Skin epidermis (tissue), 12 donors: ENCODE data around the gene KCNQ1.

Experiments used
- H3K27ac ChIP-seq, 21 experiments: fragments of 200-600 bp; sonication (generic) in 11 of 21; one replicate each; pipeline ENCODE4 v1.5.0; 2020; ENCODE audit warnings: mild to moderate bottlenecking in 3 of 21, inconsistent platforms in 2 of 21, moderate library complexity in 2 of 21
- H3K4me3 ChIP-seq, 7 experiments: fragments of 200-600 bp; sonication (generic) in 2 of 7; one replicate each; pipeline ENCODE4 v1.5.0; 2020; ENCODE audit warnings: inconsistent platforms in 2 of 7, mild to moderate bottlenecking in 2 of 7, moderate library complexity in 1 of 7

Gene KCNQ1

GRCh38 chr11:2517386-2518064 lies 72.7 kb downstream of the KCNQ1 start:
- no peak overlapping the region for H3K4me3 ChIP-seq
- no peak overlapping the region for H3K27ac ChIP-seq

DNA sequence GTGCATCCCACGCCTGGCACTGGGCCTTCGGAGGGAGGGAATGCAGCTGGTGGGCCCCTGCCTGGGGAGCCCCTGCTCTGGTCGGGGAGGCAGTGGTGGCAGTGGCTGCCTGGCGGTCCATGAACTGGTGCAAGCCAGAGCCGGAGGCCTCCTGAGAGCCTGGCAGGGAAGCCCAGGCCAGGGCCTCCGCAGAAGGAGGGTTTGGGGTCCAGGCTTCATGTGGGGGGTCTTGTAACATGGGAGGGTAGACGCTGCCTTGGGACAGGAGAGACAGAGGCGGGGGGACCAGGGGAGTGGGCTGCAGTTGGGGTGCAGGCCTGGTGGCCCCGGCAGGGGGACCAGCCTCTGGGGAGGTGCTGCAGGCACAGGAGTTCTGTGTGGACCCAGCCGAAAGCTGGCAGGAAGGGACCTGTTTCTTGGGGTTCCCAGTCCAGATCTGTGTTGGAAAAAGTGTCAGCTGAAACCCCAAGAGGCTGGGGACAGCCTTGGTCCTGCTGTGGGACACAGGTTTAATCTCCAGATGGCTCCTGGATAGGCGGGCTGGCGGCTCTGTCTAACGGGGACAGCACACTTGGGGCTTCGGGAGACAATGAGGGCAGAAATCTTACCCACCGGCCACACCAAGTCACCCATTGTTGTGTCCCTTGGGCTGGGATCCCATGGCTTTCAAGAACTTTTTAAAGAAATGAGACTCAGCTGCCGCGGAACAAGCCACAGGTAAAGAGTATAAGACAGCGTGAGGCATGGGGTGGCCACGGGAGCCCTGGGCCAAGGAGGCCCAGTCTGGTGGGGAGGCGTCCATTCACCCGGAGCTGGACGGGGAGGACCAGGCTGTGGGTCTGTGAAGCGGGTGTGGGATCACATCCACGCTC lies 73.5 kb downstream of the KCNQ1 start:
- Histone ChIP-seq H3K4me3 (no peak overlapping the region), H3K27ac (no peak overlapping the region)

- Histone ChIP-seq H3K27ac (no peak overlapping the region), H3K4me3 (no peak overlapping the region)
Measured at GRCh38 chr11:2518983-2519340, 74.2 kb downstream of the KCNQ1 start.

GRCh38 chr11:2519517-2519861 lies 74.7 kb downstream of the KCNQ1 start:
- no peak overlapping the region for H3K4me3 ChIP-seq
- no peak overlapping the region for H3K27ac ChIP-seq

GRCh38 chr11:2519862-2520735 lies 75.3 kb downstream of the KCNQ1 start:
- Histone ChIP-seq H3K4me3 (no peak overlapping the region), H3K27ac (no peak overlapping the region)

- H3K27ac ChIP-seq: no peak overlapping the region
- no peak overlapping the region for H3K4me3 ChIP-seq
Measured at GRCh38 chr11:2520736-2521035, 75.9 kb downstream of the KCNQ1 start.

- H3K4me3 ChIP-seq: no peak overlapping the region
- H3K27ac ChIP-seq: no peak overlapping the region
Measured at GRCh38 chr11:2521081-2521732, 76.4 kb downstream of the KCNQ1 start.

- no peak overlapping the region for H3K4me3 ChIP-seq
- H3K27ac ChIP-seq: no peak overlapping the region
Measured at GRCh38 chr11:2521733-2522630, 77.2 kb downstream of the KCNQ1 start.

DNA sequence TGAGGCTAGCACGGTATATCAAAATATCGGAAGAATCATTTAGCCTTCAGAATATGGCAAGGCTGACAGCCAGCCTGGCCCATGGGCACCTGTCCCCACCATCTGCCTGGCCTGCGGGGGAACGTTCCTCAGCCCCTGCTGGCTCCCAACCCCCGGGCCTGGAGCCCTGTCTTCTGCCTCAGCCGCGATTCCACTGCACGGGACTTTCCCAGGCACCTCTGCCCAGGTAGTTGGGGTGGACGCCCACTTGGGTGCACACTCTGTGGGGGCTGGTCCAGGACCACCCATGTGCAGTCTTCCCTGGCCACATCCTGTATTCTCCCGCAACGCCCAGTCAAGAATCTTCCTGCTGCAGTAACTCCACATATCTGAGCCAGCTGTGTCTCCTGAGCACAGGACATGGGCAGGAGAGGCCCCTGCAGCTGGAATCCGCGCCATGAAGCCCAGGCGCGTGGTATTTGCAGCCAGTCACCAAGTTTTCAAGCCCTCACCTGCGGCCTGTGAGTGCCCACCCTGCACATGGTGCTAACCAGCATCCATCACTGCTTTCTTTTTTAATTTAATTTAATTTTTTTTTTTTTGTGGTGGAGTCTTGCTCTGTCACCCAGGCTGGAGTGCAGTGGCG lies 77.9 kb downstream of the KCNQ1 start:
- no peak overlapping the region for H3K27ac ChIP-seq
- no peak overlapping the region for H3K4me3 ChIP-seq

- H3K4me3 ChIP-seq: no peak overlapping the region
- no peak overlapping the region for H3K27ac ChIP-seq
Measured at GRCh38 chr11:2523821-2524391, 79.1 kb downstream of the KCNQ1 start.

DNA sequence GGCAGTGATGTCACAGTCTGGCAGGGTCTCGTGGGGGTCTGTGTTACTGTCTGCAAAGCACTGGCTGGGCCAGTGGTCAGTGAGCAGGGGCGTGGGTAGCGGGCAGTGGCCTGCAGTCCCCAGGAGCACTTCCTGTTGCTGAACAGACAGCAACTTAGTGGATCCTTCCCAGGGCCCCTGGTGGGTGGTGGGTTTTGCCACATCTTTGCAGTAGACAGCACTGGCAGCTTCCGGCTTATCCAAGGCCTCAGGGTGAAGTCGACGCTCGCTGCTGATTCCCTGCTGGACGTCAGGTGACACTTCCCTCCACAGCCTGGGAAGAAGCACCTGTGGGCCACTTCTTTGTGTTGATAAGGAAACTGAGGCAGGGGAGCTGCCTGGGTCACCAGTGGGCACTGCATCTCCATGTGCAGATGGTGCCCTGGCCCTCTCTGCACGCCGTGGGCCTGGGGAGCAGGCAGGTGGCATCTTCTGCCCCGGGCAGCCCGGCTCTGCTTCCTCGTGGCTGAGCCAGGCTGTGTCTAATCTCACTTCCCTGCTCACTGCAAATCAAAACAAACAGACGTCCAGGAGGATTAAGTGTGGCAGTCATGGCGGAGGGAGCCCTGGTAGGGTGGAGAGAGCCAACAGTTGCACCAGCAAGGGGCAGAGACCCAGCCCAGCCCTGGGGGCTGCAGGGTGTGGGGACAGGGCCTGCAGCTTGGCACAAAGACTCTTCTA lies 79.8 kb downstream of the KCNQ1 start:
- H3K27ac ChIP-seq: no peak overlapping the region

DNA sequence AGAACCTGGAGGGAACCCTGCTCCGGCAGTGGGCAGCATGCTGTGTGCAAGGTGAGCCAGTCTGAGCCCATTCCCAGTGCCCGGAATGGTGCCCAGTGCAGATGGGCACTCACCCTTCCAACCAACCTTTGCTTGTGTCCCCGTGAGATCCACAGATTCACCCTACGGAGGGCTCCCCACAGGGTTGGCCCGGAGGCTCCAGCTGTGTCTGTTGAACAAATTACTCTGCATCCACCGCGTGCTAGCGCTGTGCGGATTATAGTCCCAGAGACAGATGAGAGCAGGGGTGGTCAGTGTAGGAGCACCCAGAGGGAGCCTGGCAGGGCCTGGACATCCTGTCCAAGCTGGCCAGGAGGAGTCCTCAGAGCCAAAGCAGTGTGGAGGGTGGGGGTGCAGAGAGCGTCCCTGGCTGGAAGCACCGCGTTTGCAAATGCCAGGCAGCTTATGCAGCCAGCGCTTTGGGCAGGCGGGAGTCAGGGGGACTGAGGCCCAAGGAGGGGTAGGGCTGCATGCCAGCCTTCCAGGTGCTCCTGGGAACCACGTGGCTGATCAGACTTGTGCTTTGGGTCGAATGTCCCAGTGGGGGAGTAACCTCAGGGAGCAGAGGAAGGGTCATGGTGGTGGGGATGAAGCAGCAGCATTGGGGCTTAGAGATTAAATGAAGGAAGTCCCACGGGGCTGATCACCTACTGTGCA lies 80.5 kb downstream of the KCNQ1 start:
- Histone ChIP-seq H3K4me3 (no peak overlapping the region), H3K27ac (no peak overlapping the region)

More for the DNA sequence above, 79.8 kb downstream of the KCNQ1 start:
- H3K4me3 ChIP-seq: no peak overlapping the region

GRCh38 chr11:2525941-2526807 lies 81.4 kb downstream of the KCNQ1 start:
- Histone ChIP-seq H3K27ac (peak overlapping the region in 14 of 21 experiments; percentile 4 to 72 (median 55)), H3K4me3 (no peak overlapping the region)

GRCh38 chr11:2526808-2527381 lies 82.1 kb downstream of the KCNQ1 start:
- H3K4me3 ChIP-seq: peak overlapping the region in 1 of 7 experiments; percentile 9
- H3K27ac ChIP-seq: peak overlapping the region in 16 of 21 experiments; percentile 4 to 72 (median 55)

DNA sequence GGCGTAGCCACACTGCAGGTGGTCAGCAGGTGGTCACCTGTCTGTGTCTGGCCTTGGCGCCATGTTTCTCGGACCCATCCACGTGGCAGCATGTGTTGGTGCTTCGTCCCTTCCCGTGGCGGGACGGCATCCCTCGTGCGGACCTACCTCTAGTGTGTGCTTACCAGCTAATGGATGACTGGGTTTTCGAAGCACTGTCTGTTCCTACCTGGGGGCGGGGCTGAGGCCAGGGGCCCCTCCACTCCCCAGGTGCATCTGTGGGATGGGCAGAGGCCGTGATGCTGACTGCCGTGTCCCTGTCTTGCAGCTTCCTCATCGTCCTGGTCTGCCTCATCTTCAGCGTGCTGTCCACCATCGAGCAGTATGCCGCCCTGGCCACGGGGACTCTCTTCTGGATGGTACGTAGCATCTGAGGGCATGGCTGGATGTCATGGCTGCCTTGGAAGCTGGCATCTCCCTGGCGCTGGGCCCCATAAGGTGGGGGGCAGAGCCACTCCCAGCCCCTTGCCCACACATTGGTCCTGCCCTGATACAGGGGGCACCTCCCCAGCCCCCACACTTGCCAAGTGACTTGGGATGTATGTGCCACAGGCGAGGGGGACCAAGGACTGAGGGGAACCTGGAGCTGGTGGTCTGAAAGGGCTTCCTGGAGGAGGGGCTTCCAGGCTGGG lies 82.9 kb downstream of the KCNQ1 start:
- no peak overlapping the region for H3K4me3 ChIP-seq
- peak overlapping the region in 1 of 21 experiments; percentile 69 for H3K27ac ChIP-seq
